K562 (cell line): Measurements from ENCODE around the gene SIRPB2. TPM values are rescaled to one million over a fixed set of nuclear protein-coding genes. Genes with fewer than 3 reads are reported as not detected.

Source experiments
- CC2D1A ChIP-seq: fragments of 450-650 bp; IDR thresholded peaks from 2 replicates; pipeline ENCODE4 v1.6.1; 2017; ENCODE audit warnings: mild to moderate bottlenecking
- CREB1 ChIP-seq, 2 experiments: sonication (generic) in 1 of 2; formaldehyde crosslinking in 1 of 2; IDR thresholded peaks; 2 replicates each; pipeline versions ENCODE4 v1.6.1 to v1.8.0; 2012 to 2022; ENCODE audit warnings: inconsistent platforms in 1 of 2, mild to moderate bottlenecking in 1 of 2, missing genetic modification reagents in 1 of 2, moderate library complexity in 1 of 2
- FOXA1 ChIP-seq: fragments of 450-650 bp; IDR thresholded peaks from 2 replicates; pipeline ENCODE4 v1.6.1; 2016; ENCODE audit warnings: mild to moderate bottlenecking, borderline replicate concordance
- HMGN3 ChIP-seq: IDR thresholded peaks from 2 replicates; pipeline ENCODE4 v1.6.1; 2011; ENCODE audit warnings: borderline replicate concordance, low read depth, mild to moderate bottlenecking, mixed read lengths, low read length; ENCODE audit not compliant: insufficient read length; ENCODE audit errors: extremely low read depth
- MBD2 ChIP-seq: sonication (generic); IDR thresholded peaks from 2 replicates; pipeline ENCODE4 v1.6.1; 2016; ENCODE audit warnings: low read depth, borderline replicate concordance
- MEF2A ChIP-seq: IDR thresholded peaks from 2 replicates; pipeline ENCODE4 v1.6.1; 2011; ENCODE audit warnings: low read depth, mild to moderate bottlenecking, low read length, moderate library complexity; ENCODE audit not compliant: control insufficient read depth
- MEIS2 ChIP-seq: fragments of 450-650 bp; IDR thresholded peaks from 2 replicates; pipeline ENCODE4 v1.6.1; 2014; ENCODE audit warnings: mild to moderate bottlenecking; ENCODE audit not compliant: partially characterized antibody
- PCBP2 ChIP-seq: fragments of 200-400 bp; formaldehyde crosslinking; IDR thresholded peaks from 2 replicates; pipeline ENCODE4 v1.6.1; 2018; ENCODE audit warnings: low read length, low read depth, mild to moderate bottlenecking, moderate library complexity; ENCODE audit not compliant: poor library complexity, severe bottlenecking
- RBM34 ChIP-seq: fragments of 200-400 bp; formaldehyde crosslinking; IDR thresholded peaks from 2 replicates; pipeline ENCODE4 v1.6.1; 2018; ENCODE audit warnings: low read length, borderline replicate concordance; ENCODE audit not compliant: insufficient read depth
- SAFB2 ChIP-seq: fragments of 200-400 bp; formaldehyde crosslinking; IDR thresholded peaks from 2 replicates; pipeline ENCODE4 v1.6.1; 2018; ENCODE audit warnings: borderline replicate concordance, low read length, low read depth, moderate library complexity; ENCODE audit not compliant: severe bottlenecking
- SMAD3 ChIP-seq: fragments of 450-650 bp; formaldehyde crosslinking; conservative IDR thresholded peaks from 2 replicates; pipeline ENCODE4 v1.4.0; 2020; ENCODE audit warnings: mild to moderate bottlenecking
- SNIP1 ChIP-seq: fragments of 450-650 bp; IDR thresholded peaks from 2 replicates; pipeline ENCODE4 v1.7.1; 2017; ENCODE audit warnings: low read depth, mild to moderate bottlenecking
- XRCC5 ChIP-seq: fragments of 200-400 bp; formaldehyde crosslinking; IDR thresholded peaks from 2 replicates; pipeline ENCODE4 v1.6.1; 2017; ENCODE audit warnings: low read depth, mild to moderate bottlenecking, low read length
- ZNF431 ChIP-seq: sonication (generic); formaldehyde crosslinking; IDR thresholded peaks from 2 replicates; pipeline ENCODE4 v1.8.0; 2022; ENCODE audit warnings: mild to moderate bottlenecking, missing genetic modification reagents
- ZNF780A ChIP-seq: fragments of 250-450 bp; sonication (Bioruptor Pico); IDR thresholded peaks from 2 replicates; pipeline ENCODE4 v1.5.0; 2021; ENCODE audit warnings: mild to moderate bottlenecking
- ZSCAN32 ChIP-seq: fragments of 450-650 bp; formaldehyde crosslinking; IDR thresholded peaks from 2 replicates; pipeline ENCODE4 v1.4.0; 2020; ENCODE audit warnings: mild to moderate bottlenecking, moderate library complexity
- polyA plus RNA-seq, 8 experiments: library from polyadenylated mRNA; depleted of rRNA in 4 of 8; stranded (reverse) in 5 of 8; unstranded in 3 of 8; fragments of >200 nt; fragmentation: Nextera tagmentation in 2 of 8; fragmentation: Illumina TruSeq in 1 of 8; extraction: Ambion mirVana in 2 of 8; extraction: Trizol in 1 of 8; gene quantifications; 2 replicates each; pipeline versions ENCODE4 v1.2.1 to v1.2.3, GENCODE V29; 2011 to 2014; ENCODE audit warnings: inconsistent platforms in 1 of 8, missing spikeins in 1 of 8
- total RNA-seq, 7 experiments: library from RNA; depleted of rRNA in 6 of 7; stranded (reverse); fragments of >200 nt in 6 of 7; fragmentation: Illumina TruSeq in 2 of 7; extraction: Trizol in 2 of 7; gene quantifications; 2 replicates each; pipeline versions ENCODE4 v1.2.1 to v1.2.3, GENCODE V29; 2011 to 2021; ENCODE audit warnings: low replicate concordance in 1 of 7
- TF ChIP-seq, protein P1 (sequence below): fragments of 450-650 bp; conservative IDR thresholded peaks from 2 replicates; pipeline ENCODE4 v1.6.1; 2016; ENCODE audit warnings: missing genetic modification characterization, low read depth, mild to moderate bottlenecking, control low read depth, missing compliant biosample characterization
- TF ChIP-seq, protein P2 (sequence below): fragments of 250-450 bp; sonication (Bioruptor Pico); IDR thresholded peaks from 2 replicates; pipeline ENCODE4 v1.8.0; 2021; ENCODE audit warnings: moderate library complexity, mild to moderate bottlenecking, inconsistent platforms
- TF ChIP-seq, protein P3 (sequence below): sonication (generic); IDR thresholded peaks from 2 replicates; pipeline ENCODE4 v1.6.1; 2016
- TF ChIP-seq, protein P4 (sequence below): sonication (generic); formaldehyde crosslinking; IDR thresholded peaks from 2 replicates; pipeline ENCODE4 v1.8.0; 2022; ENCODE audit warnings: missing genetic modification reagents, mild to moderate bottlenecking, borderline replicate concordance

The SIRPB2 gene
- total and polyA plus RNA-seq, 9 of the 15 experiments (the other 6 are each of a cell fraction or from before 2014, with no cell fraction given), result 0.07 TPM; not detected in 7

DNA sequence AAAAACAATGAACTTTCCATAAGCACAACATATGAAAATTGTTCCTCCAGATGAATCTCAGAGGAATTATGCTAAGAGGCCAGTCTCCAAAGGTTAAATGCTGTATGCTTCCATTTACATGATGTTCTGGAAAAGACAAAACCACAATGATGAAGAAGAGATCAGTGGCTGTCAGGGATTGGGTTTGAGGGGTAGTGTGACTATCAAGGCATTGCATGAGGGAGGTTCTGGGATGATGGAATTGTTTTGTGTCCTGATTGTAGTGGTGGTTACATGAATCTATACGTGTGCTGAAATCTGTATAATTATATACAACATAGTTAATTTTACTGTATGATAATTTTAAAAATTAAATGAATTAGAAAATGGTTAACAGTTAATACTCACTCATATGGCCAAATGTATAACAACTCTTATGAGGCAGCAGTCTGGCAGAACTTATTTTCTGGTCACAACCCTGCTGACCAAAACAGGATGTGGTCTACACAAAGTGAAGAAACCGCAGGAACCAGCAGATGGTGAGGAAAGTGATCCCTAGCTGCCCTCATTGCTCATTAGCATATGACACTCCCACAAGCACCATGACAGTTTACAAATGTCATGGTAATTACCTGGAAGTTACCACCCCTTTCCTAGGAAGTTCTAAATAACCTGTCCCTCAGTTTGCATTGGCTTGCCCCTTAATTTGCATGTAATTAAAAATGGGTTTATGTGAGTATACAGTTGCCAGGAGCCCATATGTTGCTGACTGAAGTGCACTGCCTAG, 56.5 kb downstream of the SIRPB2 start (continued):
- TF ChIP-seq PCBP2 (no peak), MBD2 (no peak), ZSCAN32 (no peak), MEF2A (no peak), ZNF780A (CRISPR knock-in tag) (no peak), MEIS2 (peak; percentile 98), ZNF431 (no peak), FOXA1 (no peak), HMGN3 (no peak), SMAD3 (no peak), XRCC5 (no peak), RBM34 (no peak), CC2D1A (no peak), SNIP1 (no peak), SAFB2 (no peak), CREB1 (IDR thresholded peaks at IDR 0.05) (no peak), CREB1 (CRISPR knock-in tag; IDR thresholded peaks at IDR 0.05) (no peak)
- TF ChIP-seq, protein P1, sequence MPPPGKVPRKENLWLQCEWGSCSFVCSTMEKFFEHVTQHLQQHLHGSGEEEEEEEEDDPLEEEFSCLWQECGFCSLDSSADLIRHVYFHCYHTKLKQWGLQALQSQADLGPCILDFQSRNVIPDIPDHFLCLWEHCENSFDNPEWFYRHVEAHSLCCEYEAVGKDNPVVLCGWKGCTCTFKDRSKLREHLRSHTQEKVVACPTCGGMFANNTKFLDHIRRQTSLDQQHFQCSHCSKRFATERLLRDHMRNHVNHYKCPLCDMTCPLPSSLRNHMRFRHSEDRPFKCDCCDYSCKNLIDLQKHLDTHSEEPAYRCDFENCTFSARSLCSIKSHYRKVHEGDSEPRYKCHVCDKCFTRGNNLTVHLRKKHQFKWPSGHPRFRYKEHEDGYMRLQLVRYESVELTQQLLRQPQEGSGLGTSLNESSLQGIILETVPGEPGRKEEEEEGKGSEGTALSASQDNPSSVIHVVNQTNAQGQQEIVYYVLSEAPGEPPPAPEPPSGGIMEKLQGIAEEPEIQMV (tag), result no peak
- TF ChIP-seq, protein P2, sequence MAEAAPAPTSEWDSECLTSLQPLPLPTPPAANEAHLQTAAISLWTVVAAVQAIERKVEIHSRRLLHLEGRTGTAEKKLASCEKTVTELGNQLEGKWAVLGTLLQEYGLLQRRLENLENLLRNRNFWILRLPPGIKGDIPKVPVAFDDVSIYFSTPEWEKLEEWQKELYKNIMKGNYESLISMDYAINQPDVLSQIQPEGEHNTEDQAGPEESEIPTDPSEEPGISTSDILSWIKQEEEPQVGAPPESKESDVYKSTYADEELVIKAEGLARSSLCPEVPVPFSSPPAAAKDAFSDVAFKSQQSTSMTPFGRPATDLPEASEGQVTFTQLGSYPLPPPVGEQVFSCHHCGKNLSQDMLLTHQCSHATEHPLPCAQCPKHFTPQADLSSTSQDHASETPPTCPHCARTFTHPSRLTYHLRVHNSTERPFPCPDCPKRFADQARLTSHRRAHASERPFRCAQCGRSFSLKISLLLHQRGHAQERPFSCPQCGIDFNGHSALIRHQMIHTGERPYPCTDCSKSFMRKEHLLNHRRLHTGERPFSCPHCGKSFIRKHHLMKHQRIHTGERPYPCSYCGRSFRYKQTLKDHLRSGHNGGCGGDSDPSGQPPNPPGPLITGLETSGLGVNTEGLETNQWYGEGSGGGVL (CRISPR knock-in tag), result no peak
- TF ChIP-seq, protein P3, sequence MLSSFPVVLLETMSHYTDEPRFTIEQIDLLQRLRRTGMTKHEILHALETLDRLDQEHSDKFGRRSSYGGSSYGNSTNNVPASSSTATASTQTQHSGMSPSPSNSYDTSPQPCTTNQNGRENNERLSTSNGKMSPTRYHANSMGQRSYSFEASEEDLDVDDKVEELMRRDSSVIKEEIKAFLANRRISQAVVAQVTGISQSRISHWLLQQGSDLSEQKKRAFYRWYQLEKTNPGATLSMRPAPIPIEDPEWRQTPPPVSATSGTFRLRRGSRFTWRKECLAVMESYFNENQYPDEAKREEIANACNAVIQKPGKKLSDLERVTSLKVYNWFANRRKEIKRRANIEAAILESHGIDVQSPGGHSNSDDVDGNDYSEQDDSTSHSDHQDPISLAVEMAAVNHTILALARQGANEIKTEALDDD, result no peak
- TF ChIP-seq, protein P4, sequence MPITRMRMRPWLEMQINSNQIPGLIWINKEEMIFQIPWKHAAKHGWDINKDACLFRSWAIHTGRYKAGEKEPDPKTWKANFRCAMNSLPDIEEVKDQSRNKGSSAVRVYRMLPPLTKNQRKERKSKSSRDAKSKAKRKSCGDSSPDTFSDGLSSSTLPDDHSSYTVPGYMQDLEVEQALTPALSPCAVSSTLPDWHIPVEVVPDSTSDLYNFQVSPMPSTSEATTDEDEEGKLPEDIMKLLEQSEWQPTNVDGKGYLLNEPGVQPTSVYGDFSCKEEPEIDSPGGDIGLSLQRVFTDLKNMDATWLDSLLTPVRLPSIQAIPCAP (CRISPR knock-in tag), result no peak
